BLaER1 (cell line): ENCODE measurements around the gene GTF3C2.
A peak's percentile ranks its signal among the peaks of the same experiment; 100 is the strongest.

Experiments
- H3K27ac ChIP-seq: shearing (Covaris generic); formaldehyde crosslinking; 2 replicates; pipeline ENCODE4 v1.8.1; 2022
- H3K27me3 ChIP-seq: shearing (Covaris generic); formaldehyde crosslinking; 2 replicates; pipeline ENCODE4 v1.8.1; 2022
- H3K36me3 ChIP-seq: shearing (Covaris generic); formaldehyde crosslinking; 2 replicates; pipeline ENCODE4 v1.8.1; 2022
- H3K4me1 ChIP-seq: shearing (Covaris generic); formaldehyde crosslinking; 2 replicates; pipeline ENCODE4 v1.8.1; 2022
- H3K4me2 ChIP-seq: shearing (Covaris generic); formaldehyde crosslinking; 2 replicates; pipeline ENCODE4 v1.8.1; 2022
- H3K4me3 ChIP-seq: shearing (Covaris generic); formaldehyde crosslinking; 2 replicates; pipeline ENCODE4 v1.8.1; 2022
- H3K9ac ChIP-seq: shearing (Covaris generic); formaldehyde crosslinking; 2 replicates; pipeline ENCODE4 v1.8.1; 2022
- H3K9me3 ChIP-seq: shearing (Covaris generic); formaldehyde crosslinking; 2 replicates; pipeline ENCODE4 v1.8.1; 2022
- H4K20me1 ChIP-seq: shearing (Covaris generic); formaldehyde crosslinking; 2 replicates; pipeline ENCODE4 v1.8.1; 2022
- Cebpa-rat ChIP-seq: shearing (Covaris generic); IDR thresholded peaks from 2 replicates; pipeline ENCODE4 v1.8.1; 2022

The GTF3C2 gene

GRCh38 chr2:27373567-27373966, 17.0 kb upstream of the GTF3C2 start:
- no peak overlapping the region for H3K9ac ChIP-seq
- peaks cover 71% of the 10 kb centered on the region for H4K20me1 ChIP-seq
- H3K4me2 ChIP-seq: peak overlapping the region; percentile 90; the same call in 1 of the 2 replicates
- H3K4me3 ChIP-seq: no peak overlapping the region
- H3K27me3 ChIP-seq: no peaks in the 10 kb centered on the region
- H3K9me3 ChIP-seq: no peaks in the 10 kb centered on the region
- peaks cover 60% of the 10 kb centered on the region for H3K36me3 ChIP-seq
- peaks cover 46% of the 10 kb centered on the region for H3K4me1 ChIP-seq
- no peak overlapping the region for H3K27ac ChIP-seq
- no peak for TF ChIP-seq Cebpa-rat

DNA sequence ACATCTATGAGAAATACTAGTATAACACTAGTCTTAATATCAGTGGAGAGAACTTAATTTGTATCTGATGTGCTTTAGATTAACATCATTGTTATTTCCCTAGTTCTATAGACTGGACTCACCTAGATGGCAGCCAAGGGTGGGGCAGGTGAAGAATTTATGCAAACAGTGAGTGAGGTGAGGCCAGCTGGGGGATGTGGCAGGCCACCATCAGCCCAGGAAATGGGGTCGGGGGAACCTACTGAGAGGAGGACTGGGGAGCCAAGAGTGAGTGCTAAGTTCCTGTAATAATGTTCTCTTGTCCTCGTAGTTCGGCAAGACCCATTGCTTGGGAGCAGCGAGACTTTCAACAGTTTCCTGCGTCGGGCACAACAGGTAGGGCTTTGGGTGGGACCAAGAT, 16.4 kb upstream of the GTF3C2 start:
- H3K27me3 ChIP-seq: no peaks in the 10 kb centered on the region
- H3K27ac ChIP-seq: no peak overlapping the region
- H3K4me1 ChIP-seq: peaks cover 46% of the 10 kb centered on the region
- H4K20me1 ChIP-seq: peaks cover 64% of the 10 kb centered on the region
- no peaks in the 10 kb centered on the region for H3K9me3 ChIP-seq
- no peak overlapping the region for H3K9ac ChIP-seq
- peak overlapping the region; percentile 90 for H3K4me2 ChIP-seq
- H3K4me3 ChIP-seq: no peak overlapping the region
- TF ChIP-seq Cebpa-rat: no peak
- H3K36me3 ChIP-seq: peaks cover 60% of the 10 kb centered on the region

DNA sequence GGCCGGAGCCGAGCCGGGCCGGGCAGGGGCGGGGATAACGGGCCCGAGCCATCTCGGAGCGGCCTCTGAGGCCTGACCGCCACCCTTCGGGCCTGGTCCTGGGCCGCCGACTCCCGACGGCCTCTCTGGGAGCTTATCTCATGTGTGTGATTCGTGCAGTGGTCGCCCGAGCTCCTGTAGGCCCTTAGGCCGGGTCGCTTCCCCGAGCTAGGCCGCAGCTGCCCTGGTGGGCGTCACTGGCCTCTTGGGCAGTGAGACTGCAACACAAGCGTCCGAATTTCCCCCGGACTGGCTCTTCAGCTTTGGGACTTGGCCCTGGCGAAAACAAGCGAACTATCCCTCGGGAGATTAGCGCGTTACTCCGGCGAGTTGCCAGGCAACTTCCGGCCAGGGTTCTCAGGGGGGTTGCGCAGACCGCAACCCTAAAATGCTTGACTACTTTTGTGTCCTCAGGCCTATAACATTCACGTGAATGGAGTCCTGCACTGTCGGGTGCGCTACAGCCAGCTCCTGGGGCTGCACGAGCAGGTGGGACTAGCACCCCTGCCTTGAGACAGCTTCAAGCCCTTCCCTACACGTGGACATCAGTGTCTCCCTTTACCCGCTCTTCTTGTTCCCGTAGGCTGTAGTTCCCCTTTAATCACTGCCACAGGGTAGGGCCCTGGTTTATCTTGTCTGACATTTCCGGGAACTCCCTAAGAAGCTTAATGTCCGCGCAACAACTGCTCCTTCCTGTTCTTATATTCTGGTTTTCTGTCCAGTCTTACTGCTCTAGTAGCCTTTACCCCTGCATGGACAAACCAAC, 14.5 kb upstream of the GTF3C2 start:
- Histone ChIP-seq H3K36me3 (peaks cover 60% of the 10 kb centered on the region), H3K9me3 (no peaks in the 10 kb centered on the region), H3K27me3 (no peaks in the 10 kb centered on the region), H3K4me1 (peaks cover 44% of the 10 kb centered on the region), H3K9ac (peak overlapping the region; percentile 98), H3K27ac (peak overlapping the region; percentile 99), H3K4me2 (peak overlapping the region; percentile 90), H4K20me1 (peaks cover 45% of the 10 kb centered on the region), H3K4me3 (peak overlapping the region; percentile 97)
- no peak for TF ChIP-seq Cebpa-rat

DNA sequence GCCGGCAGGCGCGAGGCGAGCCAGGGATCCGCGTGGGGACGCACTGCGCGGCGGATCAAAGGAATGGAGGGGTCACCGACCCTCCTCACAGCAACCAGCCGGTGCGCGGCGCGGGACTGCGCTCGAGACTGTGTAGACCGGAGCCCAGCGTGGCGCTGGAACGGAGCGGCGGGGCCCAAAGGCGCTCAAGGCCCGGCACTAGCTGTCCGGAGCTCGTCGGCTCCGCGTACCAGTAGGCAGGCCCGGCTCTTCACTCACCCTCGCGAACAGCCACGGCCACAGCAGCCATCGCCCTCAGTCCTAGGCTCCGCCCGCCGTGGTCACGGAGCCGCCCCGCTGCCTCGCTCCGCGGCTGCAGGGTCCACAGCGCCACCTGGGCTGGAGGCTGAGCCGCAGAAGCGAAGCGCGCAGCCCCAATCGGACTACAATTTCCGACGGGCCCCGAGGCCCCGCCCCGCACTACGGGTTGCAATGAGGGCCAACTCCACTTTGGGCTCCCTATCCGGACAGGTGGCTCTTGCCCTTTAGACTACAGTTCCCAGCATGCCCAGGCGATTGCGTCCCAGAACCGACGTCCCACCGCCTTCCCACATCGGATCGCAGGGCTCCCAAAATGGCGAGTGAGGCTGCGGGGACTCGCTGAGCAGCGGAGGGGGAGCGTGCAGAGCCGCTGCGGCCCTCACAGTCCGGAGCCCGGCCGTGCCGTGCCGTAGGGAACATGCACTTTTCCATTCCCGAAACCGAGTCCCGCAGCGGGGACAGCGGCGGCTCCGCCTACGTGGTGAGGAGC, 13.7 kb upstream of the GTF3C2 start, which contains the start of the genes EIF2B4 and SNX17:
TSS of gene EIF2B4 (minus strand) at position 313 of the 790 bp plus-strand sequence. CDS start at position 289, 24 bp downstream.
TSS of gene SNX17 (plus strand) at position 591 of the 790 bp plus-strand sequence. CDS start at position 719, 128 bp downstream.
- Histone ChIP-seq H3K4me1 (peaks cover 44% of the 10 kb centered on the region), H3K9ac (peak within 1 kb of the TSS; percentile 98), H3K36me3 (peaks cover 59% of the 10 kb centered on the region)

GRCh38 chr2:27369471-27370025, 13.0 kb upstream of the GTF3C2 start:
- Histone ChIP-seq H3K9ac (peak overlapping the region; percentile 98), H3K9me3 (no peaks in the 10 kb centered on the region), H3K36me3 (peaks cover 59% of the 10 kb centered on the region), H3K27ac (peak overlapping the region; percentile 99), H4K20me1 (peaks cover 37% of the 10 kb centered on the region), H3K27me3 (no peaks in the 10 kb centered on the region), H3K4me3 (peak overlapping the region; percentile 97), H3K4me1 (peaks cover 44% of the 10 kb centered on the region), H3K4me2 (peak overlapping the region; percentile 99)
- no peak for TF ChIP-seq Cebpa-rat

More for the DNA sequence above, 13.7 kb upstream of the GTF3C2 start, which contains the start of the genes EIF2B4 and SNX17:
- peak within 1 kb of the TSS; percentile 97 for H3K4me3 ChIP-seq
- no peaks in the 10 kb centered on the region for H3K9me3 ChIP-seq
- H3K27me3 ChIP-seq: no peaks in the 10 kb centered on the region
- peak within 1 kb of the TSS; percentile 99 for H3K27ac ChIP-seq
- peaks cover 37% of the 10 kb centered on the region for H4K20me1 ChIP-seq
- peak within 1 kb of the TSS; percentile 99 for H3K4me2 ChIP-seq
- TF ChIP-seq Cebpa-rat: no peak

- no peak overlapping the region for H3K9ac ChIP-seq
- no peak for TF ChIP-seq Cebpa-rat
- no peak overlapping the region for H3K4me3 ChIP-seq
- peaks cover 71% of the 10 kb centered on the region for H3K36me3 ChIP-seq
- H3K4me1 ChIP-seq: peaks cover 10% of the 10 kb centered on the region
- no peaks in the 10 kb centered on the region for H3K27me3 ChIP-seq
- no peak overlapping the region for H3K4me2 ChIP-seq
- no peak overlapping the region for H3K27ac ChIP-seq
- peaks cover 15% of the 10 kb centered on the region for H4K20me1 ChIP-seq
- H3K9me3 ChIP-seq: no peaks in the 10 kb centered on the region
Measured at GRCh38 chr2:27363933-27364332, 7.4 kb upstream of the GTF3C2 start.

- Histone ChIP-seq H3K27ac (no peak overlapping the region), H3K36me3 (peaks cover 60% of the 10 kb centered on the region), H3K4me1 (peaks cover 8% of the 10 kb centered on the region), H3K4me2 (no peak overlapping the region), H3K9ac (no peak overlapping the region), H3K27me3 (no peaks in the 10 kb centered on the region), H3K4me3 (no peak overlapping the region), H3K9me3 (no peaks in the 10 kb centered on the region), H4K20me1 (peaks cover 12% of the 10 kb centered on the region)
- no peak for TF ChIP-seq Cebpa-rat
Measured at GRCh38 chr2:27362678-27363420, 6.3 kb upstream of the GTF3C2 start.

GRCh38 chr2:27356056-27356381, 545 bp downstream of the GTF3C2 start:
- Histone ChIP-seq H3K4me3 (peak overlapping the region; percentile 82), H3K9ac (peak overlapping the region; percentile 94), H3K4me2 (peak overlapping the region; percentile 90), H3K36me3 (peaks cover 20% of the 10 kb centered on the region; the same call in 1 of the 2 replicates), H3K27ac (peak overlapping the region; percentile 96), H3K4me1 (peaks cover 38% of the 10 kb centered on the region), H3K27me3 (no peaks in the 10 kb centered on the region), H3K9me3 (no peaks in the 10 kb centered on the region), H4K20me1 (peaks cover 35% of the 10 kb centered on the region)
- no peak for TF ChIP-seq Cebpa-rat

GRCh38 chr2:27354597-27354927, 2.0 kb downstream of the GTF3C2 start:
- H3K9ac ChIP-seq: no peak overlapping the region
- H3K27me3 ChIP-seq: no peaks in the 10 kb centered on the region
- H3K4me2 ChIP-seq: peak overlapping the region; percentile 90; the same call in 1 of the 2 replicates
- no peak overlapping the region for H3K27ac ChIP-seq
- H3K36me3 ChIP-seq: peaks cover 30% of the 10 kb centered on the region
- TF ChIP-seq Cebpa-rat: no peak
- H3K4me1 ChIP-seq: peaks cover 38% of the 10 kb centered on the region
- H4K20me1 ChIP-seq: peaks cover 49% of the 10 kb centered on the region
- no peaks in the 10 kb centered on the region for H3K9me3 ChIP-seq
- H3K4me3 ChIP-seq: no peak overlapping the region
